HEK293T (cell line): ENCODE data around the gene GRB14.

Source experiments
- CTCF ChIA-PET: fragments of 350-600 bp; formaldehyde crosslinking; extraction: SDS; loops from one replicate; lab custom pipeline; 2021; ENCODE audit warnings: antibody characterized with exemption, inconsistent platforms; lab: Yijun Ruan, JAX
- POLR2A ChIA-PET: fragments of 350-600 bp; formaldehyde crosslinking; extraction: SDS; loops from one replicate; lab custom pipeline; 2020; ENCODE audit warnings: antibody characterized with exemption, inconsistent platforms; lab: Yijun Ruan, JAX
- DNase-seq: peaks from one replicate; pipeline ENCODE4 v3.0.0; 2012; ENCODE audit warnings: mixed read lengths; ENCODE audit errors: extremely low spot score
- ARNT ChIP-seq: fragments of 450-650 bp; IDR thresholded peaks from 2 replicates; pipeline ENCODE4 v1.6.1; 2017; ENCODE audit warnings: mild to moderate bottlenecking
- BHLHE40 ChIP-seq: fragments of 450-650 bp; IDR thresholded peaks from 2 replicates; pipeline ENCODE4 v1.6.1; 2016; ENCODE audit warnings: mild to moderate bottlenecking, moderate library complexity, borderline replicate concordance
- CTBP1 ChIP-seq: fragments of 450-650 bp; IDR thresholded peaks from 2 replicates; pipeline ENCODE4 v1.6.1; 2016; ENCODE audit warnings: borderline replicate concordance
- ELF4 ChIP-seq: fragments of 450-650 bp; IDR thresholded peaks from 2 replicates; pipeline ENCODE4 v1.6.1; 2017; ENCODE audit warnings: antibody characterized with exemption
- FOXA1 ChIP-seq: fragments of 450-650 bp; IDR thresholded peaks from 2 replicates; pipeline ENCODE4 v1.6.1; 2016; ENCODE audit warnings: mild to moderate bottlenecking
- FOXK2 ChIP-seq: fragments of 450-650 bp; IDR thresholded peaks from 2 replicates; pipeline ENCODE4 v1.6.1; 2016; ENCODE audit warnings: mild to moderate bottlenecking
- FOXM1 ChIP-seq: fragments of 450-650 bp; IDR thresholded peaks from 2 replicates; pipeline ENCODE4 v1.6.1; 2017; ENCODE audit warnings: mild to moderate bottlenecking, borderline replicate concordance
- HDGF ChIP-seq: fragments of 450-650 bp; IDR thresholded peaks from 2 replicates; pipeline ENCODE4 v1.6.1; 2017; ENCODE audit warnings: antibody characterized with exemption, borderline replicate concordance
- L3MBTL2 ChIP-seq: fragments of 450-650 bp; conservative IDR thresholded peaks from 2 replicates; pipeline ENCODE4 v1.6.1; 2016; ENCODE audit warnings: mild to moderate bottlenecking
- LEF1 ChIP-seq: fragments of 450-650 bp; IDR thresholded peaks from 2 replicates; pipeline ENCODE4 v1.6.1; 2017; ENCODE audit warnings: mild to moderate bottlenecking, borderline replicate concordance
- NFRKB ChIP-seq: fragments of 450-650 bp; IDR thresholded peaks from 2 replicates; pipeline ENCODE4 v1.6.1; 2016; ENCODE audit warnings: mild to moderate bottlenecking, moderate library complexity
- SP1 ChIP-seq: fragments of 450-650 bp; IDR thresholded peaks from 2 replicates; pipeline ENCODE4 v1.6.1; 2017
- SUZ12 ChIP-seq: fragments of 450-650 bp; IDR thresholded peaks from 2 replicates; pipeline ENCODE4 v1.6.1; 2016; ENCODE audit warnings: mild to moderate bottlenecking
- TARDBP ChIP-seq: fragments of 450-650 bp; IDR thresholded peaks from 2 replicates; pipeline ENCODE4 v1.6.1; 2016
- ZNF384 ChIP-seq: fragments of 450-650 bp; IDR thresholded peaks from 2 replicates; pipeline ENCODE4 v1.6.1; 2016
- TF ChIP-seq, protein P1 (sequence below): fragments of 450-650 bp; IDR thresholded peaks from 2 replicates; pipeline ENCODE4 v1.6.1; 2016

The GRB14 gene

DNA sequence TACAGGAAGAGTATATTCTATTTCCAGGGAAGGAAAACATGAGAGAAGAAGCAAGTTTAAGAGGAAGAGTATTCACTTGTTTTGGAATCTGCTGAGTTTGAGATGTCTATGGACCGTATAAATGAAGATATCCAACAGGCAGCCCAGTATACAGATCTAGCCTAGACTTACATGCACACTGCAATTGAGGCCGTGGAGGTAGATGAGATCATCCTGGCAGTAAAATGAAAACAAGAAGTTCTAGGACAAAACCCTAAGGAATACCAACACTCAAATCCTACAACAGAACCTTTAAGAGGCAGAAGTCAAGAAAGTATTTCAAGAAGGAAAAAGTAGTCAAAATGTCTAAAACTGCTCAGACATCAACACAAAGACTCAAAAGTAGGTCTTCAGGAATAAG, 16.0 kb downstream of the GRB14 start:
- POLR2A ChIA-PET: no interaction called here
- TF ChIP-seq LEF1 (no peak), SUZ12 (no peak), ZNF384 (no peak), SP1 (no peak), FOXM1 (no peak), NFRKB (no peak)
- TF ChIP-seq, protein P1, sequence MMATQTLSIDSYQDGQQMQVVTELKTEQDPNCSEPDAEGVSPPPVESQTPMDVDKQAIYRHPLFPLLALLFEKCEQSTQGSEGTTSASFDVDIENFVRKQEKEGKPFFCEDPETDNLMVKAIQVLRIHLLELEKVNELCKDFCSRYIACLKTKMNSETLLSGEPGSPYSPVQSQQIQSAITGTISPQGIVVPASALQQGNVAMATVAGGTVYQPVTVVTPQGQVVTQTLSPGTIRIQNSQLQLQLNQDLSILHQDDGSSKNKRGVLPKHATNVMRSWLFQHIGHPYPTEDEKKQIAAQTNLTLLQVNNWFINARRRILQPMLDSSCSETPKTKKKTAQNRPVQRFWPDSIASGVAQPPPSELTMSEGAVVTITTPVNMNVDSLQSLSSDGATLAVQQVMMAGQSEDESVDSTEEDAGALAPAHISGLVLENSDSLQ: no peak
- no peak for DNase-seq
- CTCF ChIA-PET: no interaction called here

DNA sequence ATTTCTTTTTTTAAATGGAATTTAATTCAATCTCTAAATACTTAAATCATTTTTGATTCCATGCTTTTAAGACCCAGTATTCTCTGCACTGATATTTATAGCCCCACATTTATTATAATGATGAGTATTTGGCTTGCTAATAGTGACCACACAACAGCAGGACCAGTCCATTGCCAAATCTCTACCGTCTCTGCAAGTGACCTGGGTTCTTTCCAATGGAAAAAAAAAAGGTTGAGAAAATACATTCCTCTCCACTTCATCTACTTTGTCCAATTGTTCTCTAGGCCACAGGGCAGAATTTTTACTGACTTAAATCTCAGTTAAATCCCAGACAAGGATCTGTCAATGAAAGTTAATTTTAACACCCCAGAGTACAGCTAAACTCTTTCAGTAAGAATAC, 20.5 kb downstream of the GRB14 start:
- ChIA-PET CTCF (interaction anchor here (0.6 to 2.2 kb wide), 6 partner anchors 10 to 452 kb away, joined by 3 to 7 read pairs (median 4); no protein-coding TSS in a partner anchor), POLR2A (no interaction called here)
- no peak for DNase-seq
- TF ChIP-seq ELF4 (no peak), HDGF (no peak), LEF1 (no peak), BHLHE40 (no peak)

DNA sequence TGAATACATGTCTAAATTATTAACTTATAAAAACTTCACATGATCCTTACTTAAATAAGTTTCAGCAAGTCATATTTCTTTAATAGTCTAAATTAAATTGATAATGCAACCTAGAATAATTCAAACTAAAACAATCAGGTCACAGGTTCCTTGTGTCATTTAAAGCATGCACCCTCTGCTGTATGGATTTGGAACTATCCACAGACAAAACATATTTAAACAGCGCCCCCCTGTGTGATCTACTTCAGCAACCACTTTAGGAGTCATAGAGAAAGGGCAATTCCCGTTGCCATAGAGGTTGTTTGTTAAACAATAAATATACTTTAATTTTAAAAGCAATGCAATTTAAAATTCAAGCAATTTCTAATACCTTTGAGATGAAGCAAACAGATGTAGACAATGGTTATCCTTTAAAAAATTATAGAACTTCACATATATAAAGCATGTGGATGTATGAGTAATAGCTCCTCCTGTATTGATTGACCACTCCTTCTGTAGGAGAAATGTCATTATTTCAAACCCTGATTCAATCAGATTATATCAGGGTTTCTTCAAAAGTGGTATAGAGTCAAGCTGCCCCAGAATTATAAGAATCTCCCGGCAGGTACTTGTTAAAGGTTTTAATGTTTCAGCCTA, 21.2 kb downstream of the GRB14 start:
- peak; percentile 62 for DNase-seq
- POLR2A ChIA-PET: no interaction called here
- CTCF ChIA-PET: interaction anchor here (0.6 to 2.2 kb wide), 7 partner anchors 9 to 451 kb away, joined by 3 to 7 read pairs (median 3); no protein-coding TSS in a partner anchor
- TF ChIP-seq FOXM1 (no peak), SP1 (no peak), ARNT (no peak), ELF4 (no peak), CTBP1 (no peak), BHLHE40 (no peak), FOXK2 (no peak), ZNF384 (no peak), FOXA1 (no peak), NFRKB (no peak), SUZ12 (no peak)

DNA sequence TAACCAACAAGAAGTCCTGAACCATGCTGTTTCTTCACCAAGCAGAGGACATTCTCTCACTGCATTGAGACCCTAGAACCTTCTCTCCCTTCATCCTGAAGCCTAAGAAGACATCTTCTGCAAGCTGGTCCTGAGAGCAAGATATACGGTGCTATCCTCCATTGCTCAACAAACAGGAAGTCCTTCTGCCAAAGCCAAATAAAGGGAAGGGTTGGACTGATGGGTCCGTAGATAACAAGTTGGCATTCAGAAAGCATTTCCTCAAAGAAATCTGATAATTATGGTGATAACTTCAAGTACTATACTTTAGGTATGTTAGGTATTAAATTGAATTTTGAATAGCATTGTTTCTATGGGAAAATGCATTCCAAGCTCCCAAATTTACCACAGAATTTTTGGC, 23.3 kb downstream of the GRB14 start:
- TF ChIP-seq BHLHE40 (no peak), LEF1 (no peak), L3MBTL2 (no peak), ARNT (no peak), SP1 (no peak), SUZ12 (no peak), ELF4 (no peak), FOXK2 (no peak), CTBP1 (no peak), NFRKB (no peak), FOXA1 (no peak), TARDBP (no peak)
- TF ChIP-seq, protein P1: no peak
- ChIA-PET POLR2A (no interaction called here), CTCF (no interaction called here)
- no peak for DNase-seq

DNA sequence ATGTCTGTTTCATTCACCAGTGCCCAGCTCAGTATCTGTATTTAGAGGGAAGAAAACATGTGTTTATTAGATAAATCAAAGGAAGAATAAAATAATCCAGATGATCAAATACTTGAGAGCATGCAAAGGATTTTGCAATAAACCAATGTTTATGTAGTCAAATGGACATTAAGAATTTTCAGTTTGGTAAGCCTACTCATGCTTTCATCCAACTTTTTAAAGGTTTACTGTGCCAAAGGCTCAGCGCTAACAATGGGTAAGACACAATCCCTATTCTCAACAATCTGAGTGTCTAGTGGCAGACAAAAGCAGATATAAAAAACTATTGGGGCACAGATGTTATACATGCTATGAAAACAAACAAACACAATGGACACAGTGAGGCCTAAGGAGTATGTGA, 26.3 kb downstream of the GRB14 start:
- CTCF ChIA-PET: no interaction called here
- POLR2A ChIA-PET: no interaction called here
- TF ChIP-seq NFRKB (no peak), SUZ12 (no peak), L3MBTL2 (no peak), ELF4 (no peak), FOXK2 (no peak), CTBP1 (no peak), FOXM1 (no peak), TARDBP (no peak)
- TF ChIP-seq, protein P1: no peak

DNA sequence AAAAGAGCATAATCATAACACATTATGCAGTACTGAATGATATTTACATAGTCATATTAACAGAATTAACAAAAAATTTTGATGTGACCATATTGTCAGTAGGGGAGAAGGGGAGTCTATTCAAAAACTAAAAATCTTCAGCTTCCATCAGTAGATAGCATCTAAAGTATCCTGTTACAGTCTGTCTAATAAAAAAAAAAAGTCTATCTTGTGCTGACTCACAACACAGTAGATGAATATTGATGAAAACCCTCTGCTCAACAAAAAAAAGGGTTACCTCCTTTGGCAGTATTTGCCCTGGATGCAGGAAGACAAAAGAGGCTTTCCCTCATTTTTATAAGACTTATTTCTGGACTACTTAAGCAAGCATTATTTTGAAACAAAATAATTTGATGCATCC, 27.3 kb downstream of the GRB14 start:
- CTCF ChIA-PET: no interaction called here
- POLR2A ChIA-PET: no interaction called here
- TF ChIP-seq TARDBP (no peak), NFRKB (no peak), BHLHE40 (no peak), SP1 (no peak), L3MBTL2 (no peak), FOXK2 (no peak), ARNT (no peak), SUZ12 (no peak), LEF1 (no peak)
- no peak for DNase-seq

More for the DNA sequence above, 26.3 kb downstream of the GRB14 start:
- no peak for DNase-seq

DNA sequence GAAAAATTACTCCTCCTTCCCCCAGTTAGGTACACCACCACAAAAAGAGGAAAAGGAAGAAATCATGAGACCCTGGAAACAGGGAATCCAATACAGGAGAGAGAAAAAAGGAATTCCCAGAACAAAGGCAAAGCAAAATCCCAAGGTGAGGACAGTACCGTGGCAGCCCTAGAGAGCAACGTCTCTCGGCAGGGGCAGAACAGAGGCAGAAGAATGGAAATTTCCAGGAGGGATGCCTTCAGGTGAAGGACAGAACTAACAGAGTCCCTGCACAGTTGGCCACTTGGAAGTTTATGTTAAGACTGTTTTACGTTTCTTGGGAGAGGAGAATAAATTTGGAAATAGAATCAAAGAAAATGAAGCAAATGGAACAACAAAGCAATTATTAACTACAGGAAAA, 27.7 kb downstream of the GRB14 start:
- POLR2A ChIA-PET: no interaction called here
- DNase-seq: no peak
- TF ChIP-seq, protein P1: no peak
- no peak for TF ChIP-seq TARDBP
- TF ChIP-seq BHLHE40: no peak
- no peak for TF ChIP-seq LEF1
- no peak for TF ChIP-seq HDGF
- TF ChIP-seq CTBP1: no peak
- no peak for TF ChIP-seq ELF4
- TF ChIP-seq ZNF384: no peak
- no peak for TF ChIP-seq FOXM1
- TF ChIP-seq FOXA1: no peak
- TF ChIP-seq L3MBTL2: no peak
- no peak for TF ChIP-seq NFRKB
- no peak for TF ChIP-seq SUZ12
- no peak for TF ChIP-seq FOXK2
- no peak for TF ChIP-seq SP1
- TF ChIP-seq ARNT: no peak
- CTCF ChIA-PET: no interaction called here
